H9 (cell line): Measurements from ENCODE around the gene SLC7A1. TPM values are rescaled to one million over a fixed set of nuclear protein-coding genes. Genes with fewer than 3 reads are reported as not detected.

Source experiments
- DNase-seq: peaks from one replicate; pipeline ENCODE4 v3.0.0-alpha.2; 2017
- H2AFZ ChIP-seq: one replicate; pipeline ENCODE4 v1.6.1; 2013; ENCODE audit warnings: mild to moderate bottlenecking, low read length, control low read depth, moderate library complexity
- H2AK5ac ChIP-seq: 2 replicates; pipeline ENCODE4 v1.6.1; 2013; ENCODE audit warnings: low read length, control low read depth, mixed read lengths; ENCODE audit not compliant: insufficient read length
- H2BK120ac ChIP-seq: one replicate; pipeline ENCODE4 v1.6.1; 2013; ENCODE audit warnings: low read depth, mild to moderate bottlenecking, low read length, control low read depth, inconsistent platforms; ENCODE audit not compliant: poor library complexity, severe bottlenecking
- H2BK12ac ChIP-seq: 2 replicates; pipeline ENCODE4 v1.6.1; 2013; ENCODE audit warnings: low read length, control low read depth, mixed read lengths, low read depth; ENCODE audit not compliant: insufficient read length
- H2BK15ac ChIP-seq: 2 replicates; pipeline ENCODE4 v1.6.1; 2013; ENCODE audit warnings: low read depth, low read length, control low read depth
- H2BK20ac ChIP-seq: one replicate; pipeline ENCODE4 v1.6.1; 2013; ENCODE audit warnings: low read depth, mild to moderate bottlenecking, low read length, control low read depth, inconsistent platforms; ENCODE audit not compliant: poor library complexity, severe bottlenecking
- H2BK5ac ChIP-seq: 2 replicates; pipeline ENCODE4 v1.6.1; 2013; ENCODE audit warnings: low read length, control low read depth, mixed read lengths; ENCODE audit not compliant: insufficient read length
- H3K14ac ChIP-seq: 2 replicates; pipeline ENCODE4 v1.6.1; 2013; ENCODE audit warnings: low read length, control low read depth; ENCODE audit not compliant: insufficient read depth
- H3K18ac ChIP-seq: 2 replicates; pipeline ENCODE4 v1.6.1; 2013; ENCODE audit warnings: low read depth, mild to moderate bottlenecking, mixed read lengths, low read length, control low read depth; ENCODE audit not compliant: insufficient read length
- H3K23ac ChIP-seq: 2 replicates; pipeline ENCODE4 v1.6.1; 2013; ENCODE audit warnings: low read length, control low read depth, mixed read lengths, low read depth; ENCODE audit not compliant: insufficient read length
- H3K23me2 ChIP-seq: 2 replicates; pipeline ENCODE4 v1.6.1; 2013; ENCODE audit warnings: low read depth, mild to moderate bottlenecking, mixed read lengths, low read length, control low read depth; ENCODE audit not compliant: insufficient read length, poor library complexity, severe bottlenecking
- H3K27ac ChIP-seq: 2 replicates; pipeline ENCODE4 v1.5.1; 2013; ENCODE audit warnings: low read length, control low read depth, mixed read lengths, low read depth; ENCODE audit not compliant: insufficient read length
- H3K27me3 ChIP-seq: 2 replicates; pipeline ENCODE4 v1.6.1; 2013; ENCODE audit warnings: low read length, control low read depth, inconsistent platforms; ENCODE audit not compliant: insufficient read depth
- H3K4ac ChIP-seq: 2 replicates; pipeline ENCODE4 v1.6.1; 2013; ENCODE audit warnings: low read depth, mild to moderate bottlenecking, control low read depth, inconsistent platforms, low read length, moderate library complexity
- H3K4me1 ChIP-seq: 2 replicates; pipeline ENCODE4 v1.6.1; 2013; ENCODE audit warnings: low read length, control low read depth, inconsistent platforms; ENCODE audit not compliant: insufficient read depth
- H3K4me2 ChIP-seq: 2 replicates; pipeline ENCODE4 v1.6.1; 2013; ENCODE audit warnings: low read length, control low read depth, mixed read lengths; ENCODE audit not compliant: insufficient read length, insufficient read depth
- H3K56ac ChIP-seq: 2 replicates; pipeline ENCODE4 v1.6.1; 2013; ENCODE audit warnings: low read depth, mild to moderate bottlenecking, mixed read lengths, low read length, control low read depth; ENCODE audit not compliant: insufficient read length
- H3K79me1 ChIP-seq: 2 replicates; pipeline ENCODE4 v1.6.1; 2013; ENCODE audit warnings: low read depth, mild to moderate bottlenecking, moderate library complexity, low read length, control low read depth, inconsistent platforms; ENCODE audit not compliant: insufficient read depth, poor library complexity, severe bottlenecking
- H3K79me2 ChIP-seq: 2 replicates; pipeline ENCODE4 v1.6.1; 2013; ENCODE audit warnings: low read length, control low read depth, inconsistent platforms; ENCODE audit not compliant: insufficient read depth
- H3K9ac ChIP-seq: 2 replicates; pipeline ENCODE4 v1.6.1; 2013; ENCODE audit warnings: low read length, control low read depth, mixed read lengths; ENCODE audit not compliant: insufficient read length; ENCODE audit errors: extremely low read depth
- H3K9me3 ChIP-seq: one replicate; pipeline ENCODE4 v1.6.1; 2013; ENCODE audit warnings: low read depth, low read length, inconsistent platforms; ENCODE audit not compliant: control insufficient read depth
- H3T11ph ChIP-seq: one replicate; pipeline ENCODE4 v1.6.1; 2013; ENCODE audit warnings: mild to moderate bottlenecking, low read length, control low read depth, inconsistent platforms
- H4K20me1 ChIP-seq: one replicate; pipeline ENCODE4 v1.6.1; 2013; ENCODE audit not compliant: control insufficient read depth, insufficient read length, insufficient read depth
- H4K5ac ChIP-seq: 2 replicates; pipeline ENCODE4 v1.6.1; 2013; ENCODE audit warnings: low read depth, mild to moderate bottlenecking, mixed read lengths, low read length, control low read depth; ENCODE audit not compliant: insufficient read length
- H4K8ac ChIP-seq: replicated peaks from 2 replicates; pipeline ENCODE4 v1.6.1; 2013; ENCODE audit warnings: low read length, control low read depth, mixed read lengths, low read depth; ENCODE audit not compliant: insufficient read length
- H4K91ac ChIP-seq: 2 replicates; pipeline ENCODE4 v1.6.1; 2013; ENCODE audit warnings: low read depth, mild to moderate bottlenecking, moderate library complexity, mixed read lengths, low read length, control low read depth; ENCODE audit not compliant: insufficient read length
- H3K27ac Mint-ChIP-seq, 3 experiments: 2 replicates in 2 of 3; 3 replicates in 1 of 3; pipeline ENCODE4 v1.8.0; 2020 to 2021; ENCODE audit warnings: mixed read lengths in 3 of 3, mild to moderate bottlenecking in 1 of 3, moderate library complexity in 1 of 3
- H3K27me3 Mint-ChIP-seq: 2 replicates; pipeline ENCODE4 v1.8.0; 2021; ENCODE audit warnings: low read depth, mild to moderate bottlenecking, moderate library complexity, mixed read lengths
- H3K36me3 Mint-ChIP-seq, 3 experiments: 2 replicates in 2 of 3; 3 replicates in 1 of 3; pipeline ENCODE4 v1.8.0; 2020 to 2021; ENCODE audit warnings: low read depth in 3 of 3, mixed read lengths in 3 of 3; ENCODE audit not compliant: insufficient read depth in 1 of 3
- H3K4me1 Mint-ChIP-seq, 2 experiments: 2 replicates each; pipeline ENCODE4 v1.8.0; 2020; ENCODE audit warnings: mixed read lengths in 2 of 2
- H3K4me3 Mint-ChIP-seq, 2 experiments: 2 replicates in 1 of 2; 3 replicates in 1 of 2; pipeline ENCODE4 v1.8.0; 2020 to 2021; ENCODE audit warnings: mild to moderate bottlenecking in 2 of 2, mixed read lengths in 2 of 2, moderate library complexity in 1 of 2
- H3K9me3 Mint-ChIP-seq, 2 experiments: 2 replicates in 1 of 2; 3 replicates in 1 of 2; pipeline ENCODE4 v1.8.0; 2020; ENCODE audit warnings: mild to moderate bottlenecking in 2 of 2, mixed read lengths in 2 of 2, moderate library complexity in 1 of 2
- WGBS: extraction: QIAGEN DNeasy Blood & Tissue Kit; methylation state at CpG from one replicate; pipeline ENCODE4 v1.1.7; 2013; ENCODE audit warnings: missing lambda C conversion rate, low lambda C conversion rate, mixed read lengths; ENCODE audit not compliant: insufficient read length; ENCODE audit errors: extremely low coverage; 5-methylcytosine and 5-hydroxymethylcytosine counted together
- total RNA-seq: library from RNA; stranded (reverse); gene quantifications from 2 replicates; pipeline ENCODE4 v1.2.1, GENCODE V29; 2021
- TF ChIP-seq, protein P1 (sequence below): fragments of 200-600 bp; sonication (generic); conservative IDR thresholded peaks from 3 replicates; pipeline ENCODE4 v1.8.0; 2021; ENCODE audit warnings: antibody characterized with exemption, mild to moderate bottlenecking

Gene SLC7A1
- total RNA-seq, 1 experiment from 2014 or later: 109 TPM

DNA sequence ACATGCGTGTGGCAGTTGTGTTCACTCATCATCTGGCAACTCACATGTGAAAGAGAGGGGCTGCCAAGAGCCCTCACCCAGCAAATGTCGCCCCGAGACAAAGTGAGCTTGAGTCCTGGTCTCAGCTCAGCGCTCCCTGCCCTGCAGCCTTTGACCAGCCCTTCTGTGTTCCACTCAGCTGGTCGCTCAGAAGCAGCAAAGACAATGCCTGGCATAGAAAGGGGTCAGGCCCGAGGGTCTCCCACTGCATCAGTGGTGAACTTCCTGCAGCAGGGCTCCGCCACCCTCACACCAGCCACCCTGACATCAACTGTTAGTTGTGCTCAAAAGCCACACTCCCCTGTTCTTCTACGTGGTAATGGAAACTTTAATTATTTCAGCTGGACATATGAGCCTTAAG, 68.0 kb downstream of the SLC7A1 start:
- Histone ChIP-seq H3K79me2 (no peaks in the 10 kb centered on the region), H3K9ac (no peak overlapping the region), H4K91ac (no peak overlapping the region), H3K4ac (no peak overlapping the region), H2BK12ac (no peak overlapping the region), H2AK5ac (no peak overlapping the region), H4K8ac (no peak overlapping the region), H2BK20ac (no peak overlapping the region), H3T11ph (no peak overlapping the region), H2BK5ac (no peak overlapping the region), H2BK15ac (no peak overlapping the region), H3K23me2 (no peaks in the 10 kb centered on the region), H3K9me3 (no peaks in the 10 kb centered on the region), H3K4me2 (no peak overlapping the region), H3K79me1 (peaks cover 2% of the 10 kb centered on the region), H3K14ac (no peak overlapping the region), H2AFZ (no peak overlapping the region), H3K18ac (no peak overlapping the region), H3K27ac (no peak overlapping the region), H2BK120ac (no peak overlapping the region), H3K27me3 (no peaks in the 10 kb centered on the region), H4K5ac (no peak overlapping the region), H3K56ac (no peak overlapping the region), H3K23ac (no peak overlapping the region), H4K20me1 (no peaks in the 10 kb centered on the region), H3K4me1 (no peaks in the 10 kb centered on the region)
- Mint-ChIP-seq H3K27me3 (no peaks in the 10 kb centered on the region), H3K36me3 (peaks cover 38 to 86% (median 66%) of the 10 kb centered on the region in 3 experiments; a peak in 6 of 7 replicates), H3K27ac (no peak overlapping the region), H3K4me3 (no peak overlapping the region), H3K4me1 (no peaks in the 10 kb centered on the region), H3K9me3 (no peaks in the 10 kb centered on the region)
- DNase-seq: no peak
- WGBS: no CpG with 5 or more reads among the region's 8 CpGs
- TF ChIP-seq, protein P1, sequence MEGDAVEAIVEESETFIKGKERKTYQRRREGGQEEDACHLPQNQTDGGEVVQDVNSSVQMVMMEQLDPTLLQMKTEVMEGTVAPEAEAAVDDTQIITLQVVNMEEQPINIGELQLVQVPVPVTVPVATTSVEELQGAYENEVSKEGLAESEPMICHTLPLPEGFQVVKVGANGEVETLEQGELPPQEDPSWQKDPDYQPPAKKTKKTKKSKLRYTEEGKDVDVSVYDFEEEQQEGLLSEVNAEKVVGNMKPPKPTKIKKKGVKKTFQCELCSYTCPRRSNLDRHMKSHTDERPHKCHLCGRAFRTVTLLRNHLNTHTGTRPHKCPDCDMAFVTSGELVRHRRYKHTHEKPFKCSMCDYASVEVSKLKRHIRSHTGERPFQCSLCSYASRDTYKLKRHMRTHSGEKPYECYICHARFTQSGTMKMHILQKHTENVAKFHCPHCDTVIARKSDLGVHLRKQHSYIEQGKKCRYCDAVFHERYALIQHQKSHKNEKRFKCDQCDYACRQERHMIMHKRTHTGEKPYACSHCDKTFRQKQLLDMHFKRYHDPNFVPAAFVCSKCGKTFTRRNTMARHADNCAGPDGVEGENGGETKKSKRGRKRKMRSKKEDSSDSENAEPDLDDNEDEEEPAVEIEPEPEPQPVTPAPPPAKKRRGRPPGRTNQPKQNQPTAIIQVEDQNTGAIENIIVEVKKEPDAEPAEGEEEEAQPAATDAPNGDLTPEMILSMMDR: no peak
